Naive thymus-derived CD8-positive, alpha-beta T cell (primary cell): ENCODE results near the gene MAFG. TPM values are rescaled to one million over a fixed set of nuclear protein-coding genes. Genes with fewer than 3 reads are reported as not detected.
A peak's percentile ranks its signal among the peaks of the same experiment; 100 is the strongest.
"Not testable (repeated sequence)": the region's sequence is repeated elsewhere in the genome, so short reads cannot be mapped to it uniquely, and the experiment has no call there.

Experiments used
- ATAC-seq, 2 donors: fragments of 150-1000 bp; cut with Tn5 transposase in 1 of 2; sonication (Bioruptor Pico), chemical (Tn5 transposase) in 1 of 2; 1 replicate in 1 of 2; 2 replicates in 1 of 2; pipeline ENCODE4 v1.10.0; 2021; ENCODE audit warnings: mild to moderate bottlenecking in 2 of 2, moderate library complexity in 2 of 2
- POLR2A ChIA-PET: fragments of 350-600 bp; sonication (Branson Sonifier 250); formaldehyde crosslinking; loops from one replicate; lab custom pipeline; 2021; ENCODE audit warnings: antibody characterized with exemption; lab: Charles Lee
- DNase-seq, 10 donors: peaks; one replicate each; pipeline versions ENCODE4 v3.0.0 to v3.0.0-alpha.2; 2020 to 2022
- H3K27ac Mint-ChIP-seq, 10 donors: one replicate each; pipeline ENCODE4 v1.8.0; 2020 to 2022; ENCODE audit warnings: mild to moderate bottlenecking in 10 of 10, mixed read lengths in 10 of 10, moderate library complexity in 4 of 10, inconsistent platforms in 1 of 10
- H3K27me3 Mint-ChIP-seq, 5 donors: one replicate each; pipeline ENCODE4 v1.8.0; 2021 to 2022; ENCODE audit warnings: mixed read lengths in 5 of 5
- H3K36me3 Mint-ChIP-seq, 3 donors: one replicate each; pipeline ENCODE4 v1.8.0; 2020 to 2022; ENCODE audit warnings: mixed read lengths in 3 of 3, mild to moderate bottlenecking in 2 of 3, inconsistent platforms in 1 of 3
- H3K4me1 Mint-ChIP-seq, 4 donors: one replicate each; pipeline ENCODE4 v1.8.0; 2021 to 2022; ENCODE audit warnings: mixed read lengths in 4 of 4
- H3K4me3 Mint-ChIP-seq, 10 donors: one replicate each; pipeline ENCODE4 v1.8.0; 2020 to 2022; ENCODE audit warnings: mild to moderate bottlenecking in 10 of 10, mixed read lengths in 10 of 10, moderate library complexity in 6 of 10, inconsistent platforms in 1 of 10
- H3K9me3 Mint-ChIP-seq, 9 donors: one replicate each; pipeline ENCODE4 v1.8.0; 2020 to 2022; ENCODE audit warnings: mixed read lengths in 9 of 9, mild to moderate bottlenecking in 3 of 9, inconsistent platforms in 1 of 9, moderate library complexity in 1 of 9
- polyA plus RNA-seq, 3 donors: library from polyadenylated mRNA; unstranded; fragments of 300-500 nt; fragmentation: Illumina TruSeq; gene quantifications; one replicate each; pipeline ENCODE4 v1.2.3, GENCODE V29; 2021
- total RNA-seq, 8 experiments: library from RNA in 2 of 8; stranded (reverse) in 2 of 8; gene quantifications; one replicate each; pipeline ENCODE4 v1.2.3 and lab custom pipeline; 2021 to 2026

The MAFG gene
- total and polyA plus RNA-seq, 5 experiments from 2014 or later: 1.2 to 18.0 (median 2.5) TPM

- H3K9me3 Mint-ChIP-seq: no peaks in the 10 kb centered on the region
- no peaks in the 10 kb centered on the region for H3K36me3 Mint-ChIP-seq
- H3K4me3 Mint-ChIP-seq: no peak overlapping the region
- H3K4me1 Mint-ChIP-seq: peaks cover 1 to 7% (median 5%) of the 10 kb centered on the region in 4 donors
- POLR2A ChIA-PET: interaction anchor here (0.5 kb wide), 1 partner anchor 238 kb away, joined by 3 read pairs; no protein-coding TSS in a partner anchor
- H3K27ac Mint-ChIP-seq: peak overlapping the region in 1 of 10 donors; percentile 65
- DNase-seq (no peak), ATAC-seq (no peak)
- peaks cover 0 to 14% (median 9%) of the 10 kb centered on the region in 5 donors for H3K27me3 Mint-ChIP-seq
Measured at GRCh38 chr17:81956607-81957589, 29.4 kb upstream of the MAFG start.

GRCh38 chr17:81955756-81956544, 28.4 kb upstream of the MAFG start:
- Mint-ChIP-seq H3K27ac (no peak overlapping the region), H3K9me3 (no peaks in the 10 kb centered on the region), H3K27me3 (peaks cover 0 to 14% (median 9%) of the 10 kb centered on the region in 5 donors), H3K4me1 (peaks cover 4 to 11% (median 8%) of the 10 kb centered on the region in 4 donors), H3K4me3 (no peak overlapping the region), H3K36me3 (no peaks in the 10 kb centered on the region)
- no peak for ATAC-seq
- no peak for DNase-seq
- POLR2A ChIA-PET: interaction anchor here (0.5 to 0.9 kb wide), 3 partner anchors 66 to 404 kb away, joined by 3 read pairs; partner anchors contain the start of genes CENPX and FAAP100

- ATAC-seq (no peak), DNase-seq (no peak)
- peak overlapping the region in 1 of 10 donors; percentile 76 for H3K27ac Mint-ChIP-seq
Measured at GRCh38 chr17:81955058-81955681, 27.6 kb upstream of the MAFG start.

GRCh38 chr17:81954131-81955057, 26.9 kb upstream of the MAFG start:
- Mint-ChIP-seq H3K4me3 (no peak overlapping the region), H3K9me3 (no peaks in the 10 kb centered on the region), H3K4me1 (peaks cover 4 to 11% (median 8%) of the 10 kb centered on the region in 4 donors), H3K36me3 (no peaks in the 10 kb centered on the region), H3K27me3 (peaks cover 0 to 13% (median 9%) of the 10 kb centered on the region in 5 donors), H3K27ac (peak overlapping the region in 1 of 10 donors; percentile 76)
- ATAC-seq: no peak
- no peak for DNase-seq
- POLR2A ChIA-PET: no interaction called here

More at GRCh38 chr17:81955058-81955681, 27.6 kb upstream of the MAFG start:
- Mint-ChIP-seq H3K36me3 (no peaks in the 10 kb centered on the region), H3K9me3 (no peaks in the 10 kb centered on the region), H3K27me3 (peaks cover 0 to 13% (median 9%) of the 10 kb centered on the region in 5 donors), H3K4me1 (peaks cover 4 to 11% (median 8%) of the 10 kb centered on the region in 4 donors), H3K4me3 (no peak overlapping the region)
- POLR2A ChIA-PET: interaction anchor here (0.9 kb wide), 2 partner anchors 67 to 403 kb away, joined by 3 read pairs; partner anchors contain the start of genes CENPX and FAAP100

GRCh38 chr17:81953443-81953842, 25.9 kb upstream of the MAFG start:
- H3K27me3 Mint-ChIP-seq, ATAC-seq, H3K4me1 Mint-ChIP-seq, H3K36me3 Mint-ChIP-seq, H3K9me3 Mint-ChIP-seq, H3K4me3 Mint-ChIP-seq, DNase-seq: not testable (repeated sequence)
- POLR2A ChIA-PET: interaction anchor here (0.5 to 1.3 kb wide), 3 partner anchors 10 to 83 kb away, joined by 3 to 4 read pairs (median 4); no protein-coding TSS in a partner anchor
- H3K27ac Mint-ChIP-seq: peak overlapping the region in 1 of 10 donors; percentile 51

- Mint-ChIP-seq H3K27ac (no peak overlapping the region), H3K4me1 (peaks cover 4 to 8% (median 5%) of the 10 kb centered on the region in 4 donors), H3K27me3 (peaks cover 0 to 4% (median 0%) of the 10 kb centered on the region in 5 donors), H3K9me3 (no peaks in the 10 kb centered on the region), H3K36me3 (no peaks in the 10 kb centered on the region), H3K4me3 (no peak overlapping the region)
- no peak for ATAC-seq
- POLR2A ChIA-PET: interaction anchor here (0.5 to 1.3 kb wide), 4 partner anchors 8 to 83 kb away, joined by 3 to 4 read pairs (median 4); no protein-coding TSS in a partner anchor
- DNase-seq: no peak
Measured at GRCh38 chr17:81952792-81953228, 25.3 kb upstream of the MAFG start.

- Mint-ChIP-seq H3K27ac (peak overlapping the region in 5 of 10 donors; percentile 22 to 70 (median 35)), H3K4me1 (peaks cover 4 to 8% (median 5%) of the 10 kb centered on the region in 4 donors), H3K4me3 (peak overlapping the region in 2 of 10 donors; percentile 38 to 46), H3K27me3 (no peaks in the 10 kb centered on the region), H3K9me3 (no peaks in the 10 kb centered on the region), H3K36me3 (no peaks in the 10 kb centered on the region)
- POLR2A ChIA-PET: interaction anchor here (0.6 to 1.3 kb wide), 2 partner anchors 8 to 82 kb away, joined by 3 to 4 read pairs; no protein-coding TSS in a partner anchor
- DNase-seq: no peak
- ATAC-seq: no peak
Measured at GRCh38 chr17:81951785-81952684, 24.5 kb upstream of the MAFG start.

GRCh38 chr17:81950501-81950900, 23.0 kb upstream of the MAFG start:
- H3K4me3 Mint-ChIP-seq: no peak overlapping the region
- DNase-seq (no peak), ATAC-seq (no peak)
- H3K27me3 Mint-ChIP-seq: no peaks in the 10 kb centered on the region
- H3K27ac Mint-ChIP-seq: no peak overlapping the region
- POLR2A ChIA-PET: interaction anchor here (0.8 kb wide), 1 partner anchor 12 kb away, joined by 3 read pairs; no protein-coding TSS in a partner anchor
- peaks cover 4 to 8% (median 5%) of the 10 kb centered on the region in 4 donors for H3K4me1 Mint-ChIP-seq
- H3K36me3 Mint-ChIP-seq: no peaks in the 10 kb centered on the region
- no peaks in the 10 kb centered on the region for H3K9me3 Mint-ChIP-seq

GRCh38 chr17:81948635-81949378, 21.3 kb upstream of the MAFG start:
- H3K4me3 Mint-ChIP-seq: no peak overlapping the region
- no peaks in the 10 kb centered on the region for H3K36me3 Mint-ChIP-seq
- no peak for ATAC-seq
- no peak for DNase-seq
- peaks cover 4 to 8% (median 5%) of the 10 kb centered on the region in 4 donors for H3K4me1 Mint-ChIP-seq
- no peaks in the 10 kb centered on the region for H3K9me3 Mint-ChIP-seq
- POLR2A ChIA-PET: no interaction called here
- no peak overlapping the region for H3K27ac Mint-ChIP-seq
- H3K27me3 Mint-ChIP-seq: no peaks in the 10 kb centered on the region

GRCh38 chr17:81947189-81947588, 19.7 kb upstream of the MAFG start, which contains the start of gene MYADML2:
Gene MYADML2, minus strand, starts transcription at chr17:81947233. Its CDS starts 5,492 bp downstream, at chr17:81941741.
- POLR2A ChIA-PET: no interaction called here
- DNase-seq (no peak), ATAC-seq (no peak)
- Mint-ChIP-seq H3K36me3 (no peaks in the 10 kb centered on the region), H3K4me1 (peaks cover 4 to 6% (median 4%) of the 10 kb centered on the region in 4 donors), H3K27ac (no peak within 1 kb of the TSS), H3K27me3 (no peaks in the 10 kb centered on the region), H3K9me3 (no peaks in the 10 kb centered on the region), H3K4me3 (no peak within 1 kb of the TSS)
